Measurements from ENCODE around the gene SLC22A1.

The SLC22A1 gene

GRCh38 chr6:160129881-160130615 is 8.4 kb downstream of the SLC22A1 start:
- no peaks in the 10 kb centered on the region for H3K36me3 ChIP-seq
- no peak for TF ChIP-seq CTCF (IDR thresholded peaks at IDR 0.05; ENCODE audit: low read depth, low read length)
- no peaks in the 10 kb centered on the region for H3K4me1 ChIP-seq
- H3K27me3 ChIP-seq = peaks cover 7% of the 10 kb centered on the region; the same call in 1 of the 2 replicates
- no peak overlapping the region for H3K4me3 ChIP-seq (ENCODE audit: low read depth, low read length)
- no peaks in the 10 kb centered on the region for H3K9me3 ChIP-seq
- no peak for DNase-seq

DNA sequence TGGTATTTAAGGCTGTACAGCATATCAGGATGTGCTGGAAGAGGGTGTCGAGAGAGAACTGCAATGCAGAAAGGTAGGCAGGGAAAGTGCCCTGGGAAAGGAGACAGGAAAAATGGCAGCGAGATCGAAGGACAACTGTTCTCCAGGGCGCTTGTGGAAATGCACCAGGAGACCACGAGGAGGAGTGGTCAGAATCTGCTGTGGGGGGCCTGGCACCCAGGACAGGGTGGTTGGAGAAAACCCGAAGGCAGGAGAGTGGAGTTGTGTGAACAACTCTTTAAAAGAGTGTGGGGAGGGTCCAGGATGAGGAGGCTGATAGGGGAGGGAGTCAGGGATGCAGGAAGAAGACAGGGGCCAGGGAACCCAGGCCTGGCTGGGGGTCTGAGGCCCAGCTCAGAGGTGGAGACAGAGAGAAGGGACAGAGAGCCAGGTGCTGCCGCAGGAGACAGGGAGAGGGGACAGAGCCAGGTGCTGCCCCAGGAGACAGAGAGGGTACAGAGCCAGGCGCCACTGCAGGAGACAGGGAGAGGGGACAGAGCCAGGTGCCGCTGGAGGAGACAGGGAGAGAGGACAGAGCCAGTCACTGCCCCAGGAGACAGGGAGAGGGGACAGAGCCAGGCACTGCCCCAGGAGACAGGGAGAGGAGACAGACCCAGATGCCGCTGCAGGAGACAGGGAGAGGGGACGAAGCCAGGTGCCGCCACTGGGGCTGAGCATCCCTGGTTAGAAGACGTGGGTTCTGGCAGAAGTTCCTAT is 9.3 kb downstream of the SLC22A1 start:
- H3K36me3 ChIP-seq = no peaks in the 10 kb centered on the region
- H3K4me3 ChIP-seq (ENCODE audit: low read depth, low read length) = no peak overlapping the region
- DNase-seq = no peak
- no peak for TF ChIP-seq CTCF (IDR thresholded peaks at IDR 0.05; ENCODE audit: low read depth, low read length)
- H3K4me1 ChIP-seq = no peaks in the 10 kb centered on the region
- no peaks in the 10 kb centered on the region for H3K9me3 ChIP-seq
- H3K27me3 ChIP-seq = peaks cover 7% of the 10 kb centered on the region; the same call in 1 of the 2 replicates

DNA sequence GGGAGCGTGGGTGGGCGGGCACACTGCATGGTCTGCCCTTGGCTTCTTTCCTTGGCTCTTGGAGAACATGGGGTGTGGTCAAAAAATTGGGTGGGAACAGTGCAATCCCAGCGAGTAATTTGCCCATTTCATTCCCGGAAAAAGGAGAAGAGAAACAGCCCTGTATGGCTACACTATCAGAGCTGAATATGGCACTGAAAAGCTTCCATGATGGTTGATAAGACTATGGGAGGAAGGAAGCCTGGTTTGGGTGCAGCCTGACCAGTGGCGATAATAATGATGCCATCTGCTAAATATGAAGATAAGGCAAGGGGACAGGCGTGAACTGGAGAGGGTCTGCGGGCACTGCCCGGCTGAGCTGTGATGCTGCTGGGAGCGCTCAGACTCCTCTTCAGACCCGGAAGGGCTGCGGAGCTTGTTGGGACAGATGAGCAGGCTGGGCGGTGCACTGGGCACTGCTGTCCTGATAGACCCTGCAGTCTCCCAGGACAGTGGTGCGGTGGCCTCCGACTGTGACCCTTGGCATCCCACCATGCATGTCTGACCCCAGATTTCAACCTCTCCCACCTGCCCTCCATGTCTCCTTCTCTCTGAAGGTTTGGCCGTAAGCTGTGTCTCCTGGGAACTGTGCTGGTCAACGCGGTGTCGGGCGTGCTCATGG is 10.2 kb downstream of the SLC22A1 start:
- H3K4me1 ChIP-seq = no peaks in the 10 kb centered on the region
- H3K4me3 ChIP-seq (ENCODE audit: low read depth, low read length) = no peak overlapping the region
- no peak for DNase-seq
- H3K36me3 ChIP-seq = no peaks in the 10 kb centered on the region
- H3K9me3 ChIP-seq = no peaks in the 10 kb centered on the region
- no peak for TF ChIP-seq CTCF (IDR thresholded peaks at IDR 0.05; ENCODE audit: low read depth, low read length)
- H3K27me3 ChIP-seq = peaks cover 7% of the 10 kb centered on the region; the same call in 1 of the 2 replicates

GRCh38 chr6:160132297-160132637 is 10.7 kb downstream of the SLC22A1 start:
- TF ChIP-seq CTCF (IDR thresholded peaks at IDR 0.05; ENCODE audit: low read depth, low read length) = no peak
- peaks cover 7% of the 10 kb centered on the region; the same call in 1 of the 2 replicates for H3K27me3 ChIP-seq
- DNase-seq = no peak
- H3K9me3 ChIP-seq = no peaks in the 10 kb centered on the region
- no peaks in the 10 kb centered on the region for H3K4me1 ChIP-seq
- H3K36me3 ChIP-seq = no peaks in the 10 kb centered on the region
- no peak overlapping the region for H3K4me3 ChIP-seq (ENCODE audit: low read depth, low read length)

DNA sequence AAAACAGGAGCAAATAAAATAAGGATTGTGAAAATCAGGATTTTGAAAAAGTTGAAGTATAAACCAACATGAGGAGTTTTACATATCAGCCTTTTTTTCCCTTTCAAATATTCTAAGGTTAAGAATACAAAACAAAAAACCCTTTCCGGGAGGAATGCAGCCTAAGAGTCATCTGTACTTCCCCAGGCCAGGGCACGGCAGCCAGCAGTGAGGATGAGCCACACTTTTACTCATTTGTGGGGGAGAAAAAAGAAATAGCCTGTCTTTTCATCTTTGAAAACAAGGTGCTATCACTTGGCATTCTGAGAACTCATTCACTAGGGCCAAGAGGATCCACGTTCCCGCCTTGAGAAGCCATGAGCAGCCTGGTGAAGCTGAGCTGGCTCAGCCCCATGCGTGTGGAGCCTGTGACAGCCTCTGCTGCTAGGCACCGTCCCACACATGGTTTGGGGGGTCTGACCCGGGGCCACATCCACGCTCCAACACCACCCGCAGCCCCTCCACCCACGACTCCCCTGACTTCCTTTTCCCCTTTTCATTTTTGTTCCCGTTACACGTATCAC is 11.2 kb downstream of the SLC22A1 start:
- Histone ChIP-seq H3K36me3 (no peaks in the 10 kb centered on the region), H3K4me1 (no peaks in the 10 kb centered on the region), H3K27me3 (peaks cover 7% of the 10 kb centered on the region; the same call in 1 of the 2 replicates), H3K9me3 (no peaks in the 10 kb centered on the region), H3K4me3 (ENCODE audit: low read depth, low read length) (no peak overlapping the region)
- no peak for TF ChIP-seq CTCF (IDR thresholded peaks at IDR 0.05; ENCODE audit: low read depth, low read length)
- DNase-seq = no peak

Measured in BE2C (cell line).